Measurements from ENCODE around the gene FCN1.

DNA sequence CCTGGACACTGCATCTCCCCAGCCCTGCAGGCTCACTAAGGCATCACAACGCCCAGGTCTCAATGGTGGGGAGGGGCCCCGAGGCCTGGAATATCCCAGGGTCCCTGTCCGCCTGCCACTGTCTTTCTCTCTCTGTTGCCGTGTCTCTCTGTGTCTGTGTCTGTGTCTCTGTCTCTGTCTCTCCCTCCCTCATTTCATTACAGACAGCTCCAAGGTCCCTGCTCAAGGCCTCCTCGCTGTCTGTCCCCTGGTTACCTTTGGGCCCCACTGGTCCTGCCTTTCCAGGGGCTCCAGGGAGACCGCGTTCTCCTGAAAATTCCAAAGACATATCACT, 3.2 kb downstream of the FCN1 start:
- TF ChIP-seq, protein P1, sequence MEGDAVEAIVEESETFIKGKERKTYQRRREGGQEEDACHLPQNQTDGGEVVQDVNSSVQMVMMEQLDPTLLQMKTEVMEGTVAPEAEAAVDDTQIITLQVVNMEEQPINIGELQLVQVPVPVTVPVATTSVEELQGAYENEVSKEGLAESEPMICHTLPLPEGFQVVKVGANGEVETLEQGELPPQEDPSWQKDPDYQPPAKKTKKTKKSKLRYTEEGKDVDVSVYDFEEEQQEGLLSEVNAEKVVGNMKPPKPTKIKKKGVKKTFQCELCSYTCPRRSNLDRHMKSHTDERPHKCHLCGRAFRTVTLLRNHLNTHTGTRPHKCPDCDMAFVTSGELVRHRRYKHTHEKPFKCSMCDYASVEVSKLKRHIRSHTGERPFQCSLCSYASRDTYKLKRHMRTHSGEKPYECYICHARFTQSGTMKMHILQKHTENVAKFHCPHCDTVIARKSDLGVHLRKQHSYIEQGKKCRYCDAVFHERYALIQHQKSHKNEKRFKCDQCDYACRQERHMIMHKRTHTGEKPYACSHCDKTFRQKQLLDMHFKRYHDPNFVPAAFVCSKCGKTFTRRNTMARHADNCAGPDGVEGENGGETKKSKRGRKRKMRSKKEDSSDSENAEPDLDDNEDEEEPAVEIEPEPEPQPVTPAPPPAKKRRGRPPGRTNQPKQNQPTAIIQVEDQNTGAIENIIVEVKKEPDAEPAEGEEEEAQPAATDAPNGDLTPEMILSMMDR (IDR thresholded peaks at IDR 0.05), result no peak
- TF ChIP-seq POLR2AphosphoS5 (IDR thresholded peaks at IDR 0.05), result no peak
- TF ChIP-seq EP300 (IDR thresholded peaks at IDR 0.05; ENCODE audit: low read depth), result no peak
